Measurements from ENCODE around the gene SRGAP1.
"Not testable (repeated sequence)": the region's sequence is repeated elsewhere in the genome, so short reads cannot be mapped to it uniquely, and the experiment has no call there.

- not testable (repeated sequence) for TF ChIP-seq POLR2A, CTCF, EP300 (IDR thresholded peaks at IDR 0.05)
These were observed 288.2 kb downstream of the SRGAP1 start for GRCh38 chr12:64132672-64133071.
